GM12891 (cell line): Measurements from ENCODE around the gene MKNK2.
"Not testable (repeated sequence)": the region's sequence is repeated elsewhere in the genome, so short reads cannot be mapped to it uniquely, and the experiment has no call there.

Source experiments
- DNase-seq: peaks from one replicate; pipeline ENCODE4 v3.0.0; 2011; ENCODE audit warnings: low spot score; ENCODE audit not compliant: insufficient read length
- FAIRE-seq: peaks from 2 replicates; lab custom pipeline; 2011; peaks lifted over from hg19 to GRCh38; lab: Jason Lieb, UNC
- PAX5 ChIP-seq: IDR thresholded peaks from 2 replicates; pipeline ENCODE4 v1.6.1; 2011; ENCODE audit warnings: low read length, moderate library complexity, mild to moderate bottlenecking; ENCODE audit not compliant: insufficient read depth, severe bottlenecking
- POLR2A ChIP-seq: IDR thresholded peaks from 2 replicates; pipeline ENCODE4 v1.6.1; 2011; ENCODE audit warnings: low read depth, low read length, control low read depth
- POLR2AphosphoS5 ChIP-seq: IDR thresholded peaks from 2 replicates; pipeline ENCODE4 v1.6.1; 2011; ENCODE audit warnings: low read depth, low read length, control low read depth
- POU2F2 ChIP-seq: IDR thresholded peaks from 2 replicates; pipeline ENCODE4 v1.6.1; 2011; ENCODE audit warnings: low read depth, mild to moderate bottlenecking, control low read depth, low read length, moderate library complexity
- SPI1 ChIP-seq: IDR thresholded peaks from 2 replicates; pipeline ENCODE4 v1.6.1; 2011; ENCODE audit warnings: low read depth, low read length, control low read depth
- TAF1 ChIP-seq: IDR thresholded peaks from 2 replicates; pipeline ENCODE4 v1.6.1; 2011; ENCODE audit warnings: low read depth, low read length, control low read depth

Gene MKNK2

GRCh38 chr19:2038284-2039088 is 12.6 kb downstream of the MKNK2 start:
- TF ChIP-seq POLR2AphosphoS5 (peak; percentile 13; the same call in 1 of the 2 replicates), PAX5 (no peak)
- FAIRE-seq (no peak), DNase-seq (no peak)

- no peak for FAIRE-seq
- TF ChIP-seq SPI1 = no peak
- TF ChIP-seq POU2F2 = no peak
- no peak for TF ChIP-seq TAF1
- no peak for TF ChIP-seq PAX5
- DNase-seq = no peak
Observed at GRCh38 chr19:2037651-2038255, 13.3 kb downstream of the MKNK2 start.

- no peak for FAIRE-seq
- no peak for DNase-seq
- TF ChIP-seq TAF1 = no peak
- TF ChIP-seq POLR2AphosphoS5 = no peak
- no peak for TF ChIP-seq SPI1
- no peak for TF ChIP-seq POLR2A
- no peak for TF ChIP-seq PAX5
- TF ChIP-seq POU2F2 = no peak
Observed at GRCh38 chr19:2036424-2036823, 14.6 kb downstream of the MKNK2 start.

GRCh38 chr19:2035590-2035991 is 15.5 kb downstream of the MKNK2 start:
- FAIRE-seq (no peak), DNase-seq (no peak)
- TF ChIP-seq PAX5 = no peak
- TF ChIP-seq POLR2A = no peak
- no peak for TF ChIP-seq SPI1
- no peak for TF ChIP-seq TAF1
- TF ChIP-seq POLR2AphosphoS5 = no peak
- TF ChIP-seq POU2F2 = no peak

GRCh38 chr19:2034729-2035589 is 16.1 kb downstream of the MKNK2 start:
- DNase-seq = no peak
- FAIRE-seq = no peak
- TF ChIP-seq POU2F2 = no peak
- TF ChIP-seq POLR2AphosphoS5 = no peak
- TF ChIP-seq SPI1 = no peak
- no peak for TF ChIP-seq TAF1
- TF ChIP-seq POLR2A = no peak
- no peak for TF ChIP-seq PAX5

- not testable (repeated sequence) for DNase-seq, FAIRE-seq
Observed at GRCh38 chr19:2034253-2034652, 16.8 kb downstream of the MKNK2 start.

- DNase-seq = no peak
- TF ChIP-seq TAF1 = no peak
- TF ChIP-seq PAX5 = no peak
- no peak for TF ChIP-seq POLR2A
- no peak for TF ChIP-seq POU2F2
- no peak for TF ChIP-seq POLR2AphosphoS5
- no peak for TF ChIP-seq SPI1
- FAIRE-seq = no peak
Observed at GRCh38 chr19:2033825-2034159, 17.3 kb downstream of the MKNK2 start.

- DNase-seq (no peak), FAIRE-seq (no peak)
- TF ChIP-seq POLR2AphosphoS5 (no peak), POU2F2 (no peak), SPI1 (no peak), TAF1 (no peak)
Observed at GRCh38 chr19:2033115-2033824, 17.8 kb downstream of the MKNK2 start.

GRCh38 chr19:2032296-2032941 is 18.6 kb downstream of the MKNK2 start:
- TF ChIP-seq PAX5 = no peak
- TF ChIP-seq POU2F2 = no peak
- TF ChIP-seq TAF1 = no peak
- TF ChIP-seq POLR2AphosphoS5 = no peak
- TF ChIP-seq SPI1 = no peak
- no peak for TF ChIP-seq POLR2A
- DNase-seq (no peak), FAIRE-seq (peak; percentile 78)
